PC-3 (cell line): ENCODE results near the gene AVPI1. TPM values are rescaled to one million over a fixed set of nuclear protein-coding genes. Genes with fewer than 3 reads are reported as not detected.
A peak's percentile ranks its signal among the peaks of the same experiment; 100 is the strongest.

ENCODE experiments used
- ATAC-seq: fragments of 200-7000 bp; cut with Tn5 transposase; 2 replicates; pipeline ENCODE4 v1.9.1; 2020; ENCODE audit warnings: mild to moderate bottlenecking, moderate library complexity
- BruUV-seq: library from RNA; stranded (reverse); fragments of 400-500 nt; replicated peaks from 2 replicates; lab custom pipeline; 2021; lab: Mats Ljungman, UMichigan
- CTCF ChIA-PET: fragments of 300-600 bp; sonication (Branson Sonifier 250); formaldehyde crosslinking; loops from one replicate; lab custom pipeline; 2022; ENCODE audit warnings: antibody characterized with exemption; lab: Charles Lee
- POLR2A ChIA-PET: fragments of 300-600 bp; sonication (Branson Sonifier 250); formaldehyde crosslinking; loops from one replicate; lab custom pipeline; 2022; ENCODE audit warnings: antibody characterized with exemption; ENCODE audit not compliant: unreplicated experiment; lab: Charles Lee
- DNase-seq: peaks from one replicate; pipeline ENCODE4 v3.0.0-alpha.2; 2015
- H2AFZ ChIP-seq: fragments of 300-600 bp; sonication (generic); 2 replicates; pipeline ENCODE4 v1.6.0; 2016; ENCODE audit warnings: antibody characterized with exemption, low read length
- H3F3A ChIP-seq: fragments of 300-600 bp; sonication (generic); one replicate; pipeline ENCODE4 v1.6.0; 2017; ENCODE audit warnings: antibody characterized with exemption, low read length, control low read depth, mild to moderate bottlenecking; ENCODE audit not compliant: unreplicated experiment
- H3K27ac ChIP-seq: fragments of 300-600 bp; sonication (generic); 2 replicates; pipeline ENCODE4 v1.5.1; 2016; ENCODE audit warnings: mild to moderate bottlenecking, low read length
- H3K27me3 ChIP-seq: fragments of 300-600 bp; sonication (generic); 2 replicates; pipeline ENCODE4 v1.6.1; 2016; ENCODE audit warnings: low read length, mixed read lengths
- H3K36me3 ChIP-seq: fragments of 300-600 bp; sonication (generic); 2 replicates; pipeline ENCODE4 v1.6.1; 2016; ENCODE audit warnings: low read depth, mixed run types, low read length, mixed read lengths
- H3K4me1 ChIP-seq: fragments of 300-600 bp; sonication (generic); 2 replicates; pipeline ENCODE4 v1.5.1; 2016; ENCODE audit warnings: low read length; ENCODE audit not compliant: insufficient read depth
- H3K4me2 ChIP-seq: fragments of 300-600 bp; sonication (generic); 2 replicates; pipeline ENCODE4 v1.6.0; 2016; ENCODE audit warnings: low read length
- H3K4me3 ChIP-seq: fragments of 300-600 bp; sonication (generic); 2 replicates; pipeline ENCODE4 v1.5.1; 2016; ENCODE audit warnings: mild to moderate bottlenecking, low read length, mixed read lengths
- H3K79me2 ChIP-seq: fragments of 300-600 bp; sonication (generic); 2 replicates; pipeline ENCODE4 v1.6.1; 2017; ENCODE audit warnings: low read length, mixed read lengths
- H3K9ac ChIP-seq: fragments of 300-600 bp; sonication (generic); 2 replicates; pipeline ENCODE4 v1.6.0; 2016; ENCODE audit warnings: mild to moderate bottlenecking, low read length
- H3K9me2 ChIP-seq: fragments of 300-600 bp; sonication (generic); replicated peaks from 2 replicates; pipeline ENCODE4 v1.6.1; 2016; ENCODE audit warnings: mixed run types, low read length, mixed read lengths
- H3K9me3 ChIP-seq: fragments of 300-600 bp; sonication (generic); 2 replicates; pipeline ENCODE4 v1.6.1; 2016; ENCODE audit warnings: low read length, mixed read lengths
- H4K20me1 ChIP-seq: fragments of 300-600 bp; sonication (generic); 2 replicates; pipeline ENCODE4 v1.6.1; 2016; ENCODE audit warnings: low read length, mixed read lengths
- CTCF ChIP-seq: fragments of 300-600 bp; sonication (generic); conservative IDR thresholded peaks from 2 replicates; pipeline ENCODE4 v1.5.1; 2017; ENCODE audit warnings: antibody characterized with exemption, low read depth, mild to moderate bottlenecking, low read length
- EZH2 ChIP-seq: fragments of 300-600 bp; sonication (generic); IDR thresholded peaks from one replicate; pipeline ENCODE4 v1.6.1; 2017; ENCODE audit warnings: antibody characterized with exemption, mild to moderate bottlenecking, low read length; ENCODE audit not compliant: unreplicated experiment
- EZH2phosphoT487 ChIP-seq: fragments of 300-600 bp; sonication (generic); IDR thresholded peaks from 2 replicates; pipeline ENCODE4 v1.6.1; 2018; ENCODE audit warnings: mild to moderate bottlenecking, antibody characterized with exemption, low read length, borderline replicate concordance
- intact Hi-C: fragments of 100-400 bp; cut with micrococcal nuclease; formaldehyde crosslinking; loops from 2 replicates; pipeline ENCODE4 v1.9.0; 2023
- total RNA-seq: library from RNA; depleted of rRNA; stranded (reverse); fragments of >200 nt; gene quantifications from 2 replicates; pipeline ENCODE4 v1.2.3, GENCODE V29; 2014

The AVPI1 gene
- total RNA-seq, 1 experiment from 2014 or later: 44.5 TPM

GRCh38 chr10:97717627-97718026 is 30.6 kb upstream of the AVPI1 start:
- H3K9me2 ChIP-seq: no peaks in the 10 kb centered on the region
- H3K4me3 ChIP-seq: no peak overlapping the region
- POLR2A ChIA-PET: no interaction called here
- H3K4me2 ChIP-seq: peak overlapping the region; percentile 74
- H3K79me2 ChIP-seq: peaks cover 48% of the 10 kb centered on the region
- no peaks in the 10 kb centered on the region for H4K20me1 ChIP-seq
- intact Hi-C loops: no loop called here
- BruUV-seq: no TSS peak
- peaks cover 7% of the 10 kb centered on the region; the same call in 1 of the 2 replicates for H3K36me3 ChIP-seq
- DNase-seq (no peak), ATAC-seq (no peak)
- CTCF ChIA-PET: no interaction called here
- no peak for TF ChIP-seq EZH2phosphoT487
- no peak for TF ChIP-seq CTCF
- TF ChIP-seq EZH2: no peak
- H3K27ac ChIP-seq: peak overlapping the region; percentile 52; the same call in 1 of the 2 replicates
- H3F3A ChIP-seq: no peaks in the 10 kb centered on the region
- no peak overlapping the region for H3K9ac ChIP-seq
- no peak overlapping the region for H2AFZ ChIP-seq
- no peaks in the 10 kb centered on the region for H3K27me3 ChIP-seq
- peaks cover 54% of the 10 kb centered on the region for H3K4me1 ChIP-seq
- H3K9me3 ChIP-seq: no peaks in the 10 kb centered on the region

GRCh38 chr10:97715259-97715874 is 28.3 kb upstream of the AVPI1 start:
- peak overlapping the region; percentile 79 for H3K9ac ChIP-seq
- BruUV-seq: TSS peak; percentile 43

More at GRCh38 chr10:97715259-97715874, 28.3 kb upstream of the AVPI1 start:
- Histone ChIP-seq H3K9me2 (no peaks in the 10 kb centered on the region), H3F3A (no peaks in the 10 kb centered on the region), H3K36me3 (peaks cover 7% of the 10 kb centered on the region; the same call in 1 of the 2 replicates), H2AFZ (no peak overlapping the region), H3K79me2 (peaks cover 48% of the 10 kb centered on the region), H4K20me1 (no peaks in the 10 kb centered on the region), H3K27ac (0 out of 2 replicates have a peak overlapping the region, but pooled peaks have one; percentile 57), H3K4me2 (peak overlapping the region; percentile 86), H3K27me3 (no peaks in the 10 kb centered on the region), H3K4me1 (peaks cover 54% of the 10 kb centered on the region), H3K4me3 (peak overlapping the region; percentile 83), H3K9me3 (no peaks in the 10 kb centered on the region)
- ChIA-PET CTCF (interaction anchor here (0.6 kb wide), 1 partner anchor 14 kb away, joined by 5 read pairs; no protein-coding TSS in a partner anchor), POLR2A (interaction anchor here (0.9 kb wide), 1 partner anchor 75 kb away, joined by 4 read pairs; the partner anchor contains the start of gene PI4K2A)
- intact Hi-C loops: no loop called here
- no peak for DNase-seq
- no peak for TF ChIP-seq EZH2
- TF ChIP-seq CTCF: no peak
- TF ChIP-seq EZH2phosphoT487: no peak
- no peak for ATAC-seq
